HG02870 (cell line): Measurements from ENCODE around the gene CEACAM16.
"Not testable (repeated sequence)": the region's sequence is repeated elsewhere in the genome, so short reads cannot be mapped to it uniquely, and the experiment has no call there.

Experiments used
- ATAC-seq: cut with Tn5 transposase; IDR thresholded peaks from one replicate; pipeline ENCODE4 v1.9.1; 2021; ENCODE audit warnings: mild to moderate bottlenecking, moderate library complexity; ENCODE audit not compliant: unreplicated experiment

The CEACAM16 gene

DNA sequence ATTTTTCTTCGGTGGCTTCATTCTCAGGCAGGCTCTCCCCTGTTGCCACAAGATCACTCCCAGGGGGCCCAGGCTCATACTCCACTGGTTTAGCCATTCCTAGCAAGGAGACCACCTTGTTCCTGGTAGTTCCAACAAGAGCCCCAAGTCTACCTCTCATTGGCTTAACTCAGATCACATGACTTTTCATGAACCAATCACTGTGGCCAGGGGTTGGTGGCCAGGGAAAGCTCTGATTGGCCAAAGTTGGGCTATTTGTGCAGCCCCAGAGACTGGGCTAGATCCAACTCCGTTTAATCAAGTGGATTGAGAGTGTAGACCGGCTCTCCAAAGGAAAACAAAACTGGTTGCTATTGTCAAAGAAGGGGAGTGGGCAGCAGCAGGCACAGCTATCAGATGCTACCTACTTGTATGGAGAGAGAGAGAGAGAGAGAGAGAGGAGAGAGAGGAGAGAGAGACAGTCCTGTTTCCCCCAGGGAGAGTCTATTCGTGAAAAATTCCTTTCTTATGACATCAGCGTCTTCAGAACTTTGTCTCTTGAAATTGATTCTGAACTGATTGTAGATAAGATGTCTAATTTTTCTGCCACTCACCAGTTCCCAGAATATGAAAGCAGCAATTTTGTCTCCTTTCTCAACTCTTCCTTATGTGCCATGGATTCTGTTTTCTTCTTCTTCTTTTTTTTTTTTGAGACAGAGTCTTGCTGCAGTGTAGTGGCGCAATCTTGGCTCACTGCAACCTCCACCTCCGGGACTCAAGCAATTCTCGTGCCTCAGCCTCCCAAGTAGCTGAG, 21.7 kb upstream of the CEACAM16 start:
- ATAC-seq, result no peak

DNA sequence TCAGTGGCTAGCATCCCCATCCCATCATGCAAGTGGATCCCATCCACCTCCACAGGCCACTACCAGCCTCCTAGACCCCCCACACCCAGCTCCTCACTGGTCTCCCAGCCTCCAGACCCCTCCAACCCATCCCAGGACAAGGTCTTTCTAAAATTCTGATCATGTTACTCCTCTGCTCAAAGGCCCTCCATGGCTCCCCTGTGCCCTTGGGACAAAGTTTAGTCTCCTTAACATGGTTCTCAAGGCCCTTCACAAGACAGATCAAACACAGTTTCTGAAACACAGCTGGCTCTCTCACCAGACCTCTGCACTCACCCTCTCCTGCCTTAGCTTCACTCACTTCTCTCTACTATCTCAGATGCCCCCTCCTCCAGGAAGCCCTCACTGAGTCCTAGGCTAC, 18.4 kb upstream of the CEACAM16 start:
- ATAC-seq, result no peak

DNA sequence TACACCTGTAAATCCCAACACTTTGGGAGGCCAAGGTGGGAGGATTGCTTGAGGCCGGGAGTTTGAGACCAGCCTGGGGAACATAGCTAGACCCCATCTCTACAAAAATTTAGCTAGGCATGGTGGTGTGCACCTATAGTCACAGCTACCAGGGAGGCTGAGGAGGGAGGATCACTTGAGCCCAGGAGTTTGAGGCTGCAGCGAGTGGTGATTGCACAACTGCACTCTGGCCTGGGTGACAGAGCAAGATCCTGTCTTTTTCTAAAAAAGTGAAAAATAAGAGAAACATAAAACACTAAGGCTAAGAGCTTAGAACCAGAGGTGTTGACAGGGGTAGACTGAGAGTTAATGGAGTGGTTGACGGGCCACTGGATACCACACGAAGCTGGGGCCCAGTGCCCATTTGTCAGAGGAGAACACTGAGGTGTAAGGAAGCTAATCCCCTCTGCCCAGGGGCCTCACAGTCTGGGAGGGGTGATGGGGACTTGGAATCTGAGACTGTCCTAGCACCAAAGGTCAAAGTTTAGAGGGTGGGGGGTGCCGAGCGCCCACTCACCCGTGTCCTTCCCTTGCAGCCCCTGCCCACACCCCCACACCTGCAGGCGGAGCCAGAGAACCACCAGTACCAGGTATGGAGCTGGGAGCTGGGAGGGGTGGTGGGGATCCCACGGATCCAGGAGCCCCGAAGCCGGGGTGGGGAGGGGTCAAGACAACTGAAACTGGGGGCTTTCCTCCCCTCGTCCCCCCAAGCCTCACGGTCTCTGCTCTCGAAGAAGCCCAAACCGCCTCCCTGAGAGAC, 16.8 kb upstream of the CEACAM16 start:
- no peak for ATAC-seq

DNA sequence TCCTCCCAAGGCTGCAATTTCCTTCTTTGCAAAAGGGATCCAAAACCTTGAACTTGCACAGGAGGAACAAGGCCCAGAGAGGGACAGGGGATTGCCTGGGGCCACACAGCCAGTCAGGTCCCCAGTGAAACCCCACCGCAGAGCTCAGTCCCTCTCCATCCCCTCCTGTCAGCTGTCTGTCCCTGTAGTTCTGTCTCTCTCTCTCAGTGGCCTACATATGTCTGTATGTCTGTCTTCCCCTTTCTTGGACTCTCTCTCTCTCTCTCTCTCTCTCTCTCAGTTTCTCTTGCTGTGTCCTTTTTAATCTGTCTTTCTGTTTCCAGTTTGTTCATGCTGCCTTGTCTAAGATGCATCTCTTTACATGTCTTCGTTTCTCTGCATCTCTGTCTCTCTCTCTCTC, 16.1 kb upstream of the CEACAM16 start:
- no peak for ATAC-seq

DNA sequence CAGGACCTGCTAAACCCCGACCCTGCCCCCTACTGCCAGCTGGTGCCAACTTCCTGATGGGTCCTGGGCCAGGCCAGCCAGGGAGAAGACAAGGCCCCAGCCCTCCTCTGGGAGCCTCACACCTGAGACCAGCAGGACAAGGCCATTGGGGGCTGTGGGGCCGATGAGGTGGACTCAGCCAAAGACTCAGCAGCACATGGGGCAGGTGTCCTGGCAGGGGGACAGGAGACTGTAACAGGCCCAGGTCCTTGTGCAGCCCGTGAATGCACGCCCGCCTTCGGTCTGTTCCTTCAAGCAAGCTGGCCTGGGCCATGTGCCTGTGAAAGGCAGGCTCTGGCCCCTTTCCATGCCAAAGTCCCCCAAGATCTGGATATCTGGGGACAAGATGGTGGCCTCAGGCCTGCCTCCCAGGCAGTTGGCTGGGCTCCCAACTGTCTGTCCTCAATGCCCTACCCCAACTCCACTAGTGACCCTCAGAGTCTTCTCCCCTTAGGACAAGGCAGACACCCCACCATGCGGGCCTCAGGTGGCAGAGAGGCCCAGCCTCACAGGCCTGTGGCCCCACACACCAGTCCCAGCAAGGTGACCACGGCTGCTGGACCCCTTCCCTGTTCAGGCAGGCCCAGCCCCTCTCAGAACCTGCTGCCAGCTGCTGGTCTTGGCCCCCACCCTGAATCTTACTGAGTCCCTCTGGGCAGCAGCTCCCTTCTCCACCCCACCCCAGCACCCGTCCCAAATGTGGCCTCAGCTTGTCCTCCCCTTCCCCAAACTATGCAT, 15.3 kb upstream of the CEACAM16 start:
- ATAC-seq, result no peak

DNA sequence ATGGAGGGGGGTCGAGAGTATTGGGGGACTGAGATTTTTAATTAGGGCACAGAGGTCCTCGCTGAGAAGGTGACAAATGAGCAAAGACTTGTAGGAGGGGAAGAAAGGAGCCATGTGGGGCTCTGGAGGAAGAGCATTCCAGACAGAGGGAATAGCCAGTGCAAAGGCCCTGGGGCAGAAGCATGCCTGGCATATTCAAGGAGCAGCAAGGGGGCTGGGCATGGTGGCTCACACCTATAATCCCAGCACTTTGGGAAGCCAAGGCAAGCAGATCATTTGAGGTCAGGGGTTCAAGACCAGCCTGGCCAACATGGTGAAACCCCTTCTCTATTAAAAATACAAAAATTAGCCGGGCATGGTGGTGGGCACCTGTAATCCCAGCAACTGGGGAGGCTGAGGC, 14.6 kb upstream of the CEACAM16 start:
- ATAC-seq, result not testable (repeated sequence)

DNA sequence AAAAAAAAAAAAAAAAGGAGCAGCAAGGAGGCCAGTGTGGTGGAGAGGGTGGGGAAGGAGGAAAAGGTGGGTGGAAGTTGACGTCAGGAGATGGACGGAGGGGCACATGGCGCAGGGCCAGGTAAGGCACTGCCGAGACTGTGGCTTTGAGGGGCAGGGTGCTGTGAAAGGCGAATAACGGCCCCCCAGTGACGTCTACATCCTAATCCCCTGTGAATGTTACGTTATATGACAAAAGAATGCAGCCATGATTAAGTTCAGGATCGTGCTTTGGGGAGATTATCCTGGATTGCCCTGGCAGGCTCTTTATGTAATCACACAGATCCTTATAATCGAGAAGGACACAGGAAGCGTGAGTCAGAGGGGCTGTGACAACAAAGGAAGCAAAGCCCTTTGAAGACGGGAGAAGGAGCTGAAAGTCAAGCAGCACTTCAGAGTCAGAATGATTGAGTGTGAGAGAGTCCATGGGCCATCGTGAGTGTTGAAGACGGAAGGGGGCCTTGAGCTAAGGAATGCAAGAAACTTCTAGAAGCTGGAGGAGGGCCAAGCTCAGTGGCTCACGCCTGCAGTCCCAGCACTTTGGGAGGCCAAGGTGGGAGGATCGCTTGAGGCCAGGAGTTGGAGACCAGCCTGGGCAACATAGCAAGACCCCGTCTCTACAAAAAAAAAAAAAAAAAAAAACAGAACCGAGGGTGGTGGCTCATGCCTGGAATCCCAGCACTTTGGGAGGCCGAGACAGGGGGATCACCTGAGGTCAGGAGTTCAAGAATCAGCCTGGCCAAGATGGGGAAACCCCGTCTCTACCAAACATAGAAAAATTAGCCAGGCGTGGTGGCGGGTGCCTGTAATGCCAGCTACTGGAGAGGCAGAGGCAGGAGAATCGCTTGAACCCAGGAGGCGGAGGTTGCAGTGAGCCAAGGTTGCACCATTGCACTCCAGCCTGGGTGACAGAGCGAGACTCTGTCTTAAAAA, 13.8 kb upstream of the CEACAM16 start:
- ATAC-seq, result no peak

DNA sequence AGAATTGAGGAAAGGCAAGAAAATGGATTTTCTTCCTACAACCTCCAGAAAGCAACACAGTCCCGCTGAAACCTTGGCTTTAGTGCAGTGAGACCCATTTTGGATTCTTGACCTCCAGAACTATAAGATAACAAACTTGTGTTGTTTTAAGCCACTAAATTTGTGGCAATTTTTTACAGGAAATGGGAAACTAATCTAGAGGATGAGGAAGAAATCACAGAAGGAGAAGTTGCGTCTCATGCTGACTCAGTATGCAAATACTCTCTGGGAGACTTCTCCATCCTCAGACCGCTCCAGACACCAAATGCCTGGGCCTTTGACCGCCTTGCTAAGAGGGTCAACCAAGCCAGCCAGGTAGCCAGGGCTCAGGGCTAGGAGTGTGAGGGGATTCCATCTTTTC, 13.1 kb upstream of the CEACAM16 start:
- no peak for ATAC-seq

DNA sequence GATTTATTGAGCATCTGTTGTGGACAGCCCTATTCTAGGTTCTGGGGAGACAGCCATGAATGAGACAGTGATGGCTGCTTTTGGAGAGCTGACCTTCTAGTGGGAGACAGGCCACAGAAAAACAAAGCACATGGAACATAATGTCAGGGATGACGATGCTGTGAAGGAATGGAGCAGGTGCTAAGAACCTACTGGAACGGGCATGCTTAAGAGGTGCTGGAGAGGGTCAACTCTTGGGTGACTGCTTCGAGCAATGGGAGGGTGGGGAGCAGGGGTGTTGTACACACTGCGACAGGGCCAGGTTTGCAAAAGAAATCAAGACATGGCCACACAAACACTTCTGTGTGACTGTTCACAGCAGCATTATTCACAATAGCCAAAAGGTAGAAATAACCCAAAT, 12.1 kb upstream of the CEACAM16 start:
- no peak for ATAC-seq

DNA sequence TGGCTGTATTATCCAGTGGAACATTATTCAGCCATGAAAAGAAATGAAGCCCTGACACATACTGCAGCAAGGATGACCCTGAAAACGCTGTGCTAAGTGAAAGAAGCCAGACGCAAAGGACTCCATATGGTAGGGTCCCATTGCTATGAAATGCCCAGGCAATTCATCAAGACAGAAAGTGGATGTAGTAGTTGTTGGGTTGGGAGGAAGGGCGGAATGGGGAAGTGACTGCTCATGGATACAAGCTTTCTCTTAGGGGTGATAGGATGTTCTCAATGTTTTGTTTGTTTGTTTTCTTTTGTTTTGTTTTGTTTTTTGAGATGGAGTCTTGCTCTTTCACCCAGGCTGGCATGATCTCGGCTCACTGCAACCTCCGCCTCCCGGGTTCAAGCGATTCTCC, 11.1 kb upstream of the CEACAM16 start:
- no peak for ATAC-seq

DNA sequence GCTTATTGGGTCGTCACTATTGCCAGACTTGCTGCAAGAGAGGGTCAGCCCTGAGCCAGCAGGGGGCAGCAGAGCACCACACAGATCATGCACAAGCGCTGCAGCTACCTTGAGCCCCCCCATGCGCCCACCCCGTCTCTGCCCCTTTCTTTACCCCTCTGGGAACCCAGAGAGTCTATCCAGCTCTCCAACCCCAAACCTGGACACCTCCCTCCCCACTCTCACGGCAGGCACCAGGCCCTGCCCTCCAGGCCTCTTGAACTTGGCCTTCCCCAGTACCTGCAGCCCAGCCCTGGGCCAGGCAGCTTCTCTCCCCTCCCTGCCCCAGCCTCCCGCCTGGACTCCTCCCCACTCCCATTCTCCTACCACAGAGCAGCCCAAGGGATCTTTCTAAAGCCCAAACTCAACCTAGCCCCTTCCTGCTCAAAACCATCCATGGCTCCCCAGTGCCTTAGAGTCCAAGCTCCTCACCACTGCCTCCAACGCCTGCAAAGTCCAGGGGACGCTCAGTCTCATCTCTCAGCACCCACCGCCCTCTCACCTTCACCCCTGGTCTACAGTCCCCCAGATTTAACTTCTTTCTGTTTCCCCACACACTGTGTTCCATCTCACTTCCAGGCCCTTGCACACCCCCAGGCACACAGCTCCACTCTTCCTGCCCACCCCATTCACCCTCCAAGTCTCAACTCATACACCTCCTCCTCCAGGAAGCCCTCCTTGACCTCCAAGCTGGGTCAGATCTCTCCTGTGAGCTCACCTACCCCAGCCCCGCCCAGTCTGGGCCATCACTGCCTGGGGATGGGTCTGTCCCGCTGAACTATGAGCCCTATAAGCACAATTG, 9.4 kb upstream of the CEACAM16 start:
- ATAC-seq, result no peak

DNA sequence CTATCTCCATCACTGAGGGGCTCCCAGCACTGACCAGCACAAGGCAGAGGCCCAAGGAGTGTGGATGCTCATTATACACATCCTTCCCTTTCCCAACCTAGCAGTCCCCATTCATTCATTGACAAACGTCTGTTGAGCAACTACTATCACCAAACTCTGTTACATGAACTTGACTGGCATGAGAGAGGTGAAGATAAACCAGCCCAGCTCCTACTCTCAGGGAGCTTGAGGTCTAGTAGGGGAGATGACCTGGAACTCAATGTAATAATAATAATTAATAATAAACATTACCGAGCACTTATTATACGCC, 8.9 kb upstream of the CEACAM16 start:
- ATAC-seq, result no peak

DNA sequence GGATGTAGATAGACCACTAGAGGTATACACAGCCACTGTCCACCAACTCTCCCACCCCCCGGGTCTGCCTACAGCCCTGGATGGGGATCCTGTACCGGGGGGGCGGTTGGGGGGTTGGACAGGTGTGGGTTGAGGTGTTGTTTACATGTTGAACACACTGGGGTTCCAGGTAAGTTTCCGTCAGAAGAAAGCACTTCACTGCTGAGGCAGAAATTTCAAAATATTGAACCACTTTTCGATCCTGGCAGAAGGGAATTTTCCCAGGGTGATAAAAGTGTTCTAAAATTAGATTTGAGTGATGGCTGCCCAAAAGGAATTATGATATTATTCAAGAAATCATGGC, 6.6 kb upstream of the CEACAM16 start:
- no peak for ATAC-seq

DNA sequence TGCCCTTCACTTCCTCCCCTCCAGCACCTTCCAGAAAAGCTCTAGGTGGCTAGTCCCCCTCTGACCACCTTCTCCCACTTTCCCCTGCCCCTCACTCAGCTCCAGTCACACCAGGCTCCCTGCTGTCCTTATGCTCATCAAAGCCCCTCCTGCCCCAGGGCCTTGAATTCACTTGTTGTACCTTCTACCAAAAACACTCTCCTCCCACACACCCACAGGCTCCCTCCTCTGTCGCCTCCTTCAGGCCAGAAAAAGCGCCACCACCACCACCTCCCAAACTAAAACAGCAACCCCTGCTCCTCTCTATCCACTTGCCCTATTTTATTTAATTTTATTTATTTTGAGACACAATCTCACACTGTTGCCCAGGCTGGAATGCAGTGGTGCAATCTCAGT, 4.8 kb upstream of the CEACAM16 start:
- ATAC-seq, result no peak

DNA sequence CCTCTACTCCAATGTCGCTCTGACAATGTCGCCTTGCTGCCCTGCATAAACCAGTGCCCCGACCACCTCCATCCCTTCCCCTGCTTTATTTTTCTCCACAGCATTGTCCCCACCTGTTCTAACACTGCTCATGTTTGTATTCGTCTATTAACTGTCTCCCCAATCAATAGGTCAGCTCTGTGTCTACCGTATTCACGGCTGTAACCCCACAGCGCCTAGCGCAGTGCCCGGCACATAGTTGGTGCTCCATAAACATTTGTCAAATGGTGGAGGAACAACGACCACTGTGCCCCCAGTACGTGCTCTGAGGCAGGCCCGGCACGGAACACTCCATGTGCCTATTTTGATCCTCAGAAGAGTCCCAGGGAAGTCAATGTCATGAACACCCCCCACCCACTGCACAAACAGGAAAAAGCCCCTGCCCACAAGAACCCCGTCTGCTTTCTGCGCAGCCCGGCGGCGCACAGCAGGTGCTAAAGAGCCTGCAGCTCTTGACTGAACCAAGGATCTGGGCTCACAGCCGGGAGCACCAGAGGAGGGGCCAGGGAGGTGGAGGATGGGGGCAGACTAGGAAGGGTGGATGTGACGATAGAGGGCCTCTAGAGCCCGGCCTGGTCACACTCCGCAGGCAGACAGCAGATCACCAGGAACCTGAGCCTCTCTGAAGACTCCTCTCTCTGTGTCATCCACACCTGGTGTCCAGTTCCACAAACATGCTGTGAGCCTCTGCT, 1.8 kb upstream of the CEACAM16 start:
- ATAC-seq, result no peak

DNA sequence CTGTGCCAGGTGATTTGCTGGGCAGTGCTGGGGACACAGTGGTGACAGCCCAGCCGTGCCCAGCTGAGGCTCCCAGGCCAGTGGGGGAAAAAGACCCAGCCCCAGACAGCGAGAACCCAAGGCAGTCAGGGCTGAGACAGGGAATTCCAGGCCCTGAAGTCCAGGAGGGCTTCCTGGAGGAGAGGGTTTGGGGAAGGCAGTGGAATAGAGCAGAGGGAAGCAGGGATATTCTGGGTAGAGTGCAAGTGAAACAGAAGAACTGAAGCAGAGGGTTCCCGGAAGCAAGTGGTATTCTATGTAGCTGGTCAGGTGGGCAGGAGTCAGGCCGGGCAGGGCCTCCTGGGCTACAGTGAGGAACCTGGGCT, 1.3 kb upstream of the CEACAM16 start:
- ATAC-seq, result no peak

DNA sequence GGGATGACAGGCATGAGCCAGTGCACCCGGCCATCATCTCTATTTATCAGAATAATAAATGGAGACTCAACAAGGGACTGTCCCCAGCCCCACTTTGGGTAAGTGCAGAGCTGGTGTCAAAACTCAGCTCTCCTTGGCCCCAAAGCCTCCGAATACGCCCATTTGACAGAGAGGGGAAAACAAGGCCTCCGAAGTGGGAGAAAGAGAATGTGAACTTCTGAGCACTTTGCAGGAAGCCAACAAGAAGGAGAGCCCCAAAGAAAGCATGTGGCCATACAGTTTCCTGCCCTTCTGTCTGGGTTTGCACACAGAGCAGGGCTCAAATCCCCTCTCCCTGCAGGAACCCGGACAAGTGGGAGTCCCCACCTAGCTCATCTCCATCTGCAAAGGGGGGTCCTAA, 1.6 kb downstream of the CEACAM16 start:
- ATAC-seq, result no peak

DNA sequence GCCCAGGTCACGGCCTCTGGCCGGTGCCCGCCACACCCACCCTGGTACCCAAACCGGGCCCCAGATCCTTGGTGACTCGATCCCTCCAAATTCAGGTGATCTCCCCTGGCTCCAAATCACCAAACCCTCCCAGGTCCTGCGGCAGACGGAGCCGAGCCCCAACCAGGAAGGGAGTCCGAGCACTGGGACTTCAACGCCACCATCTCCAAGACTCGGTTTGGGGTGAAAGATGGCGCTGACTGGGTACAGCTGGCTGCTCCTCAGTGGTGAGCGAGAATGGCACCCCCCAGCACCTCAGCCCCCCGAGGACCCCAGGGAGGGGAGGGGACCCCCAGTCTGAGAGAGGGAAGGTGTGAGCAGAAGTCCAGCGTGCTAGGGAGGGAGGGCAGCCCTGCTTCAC, 2.3 kb downstream of the CEACAM16 start:
- ATAC-seq, result no peak

DNA sequence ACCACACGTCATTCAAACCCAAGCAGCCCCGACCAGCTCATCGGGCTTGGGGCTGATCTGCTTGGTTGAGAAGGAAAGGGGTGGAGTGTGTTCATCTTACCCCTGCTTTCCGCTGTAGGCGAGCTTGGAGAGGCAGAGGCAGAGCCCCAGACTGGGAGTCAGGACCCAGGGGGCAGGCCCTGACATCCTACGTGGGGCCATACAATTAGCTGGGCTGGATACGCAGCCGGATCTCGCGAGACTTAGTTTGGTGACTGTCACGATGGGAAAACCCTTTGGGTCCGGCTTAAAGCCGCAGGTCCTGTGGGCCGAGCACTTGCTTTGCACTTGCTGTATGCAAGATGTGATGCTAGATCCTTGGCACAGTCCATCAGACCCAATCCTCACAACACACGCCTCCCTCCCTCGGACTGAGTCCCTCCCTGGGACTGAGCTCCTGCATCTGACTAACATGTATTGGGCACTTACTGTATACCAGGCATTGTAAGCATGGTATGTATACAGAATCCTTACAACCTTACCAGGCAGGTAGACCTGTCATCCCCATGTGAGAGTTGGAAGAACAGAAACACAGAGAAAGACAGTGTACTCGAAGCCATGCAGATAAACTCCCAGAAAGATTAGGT, 3.7 kb downstream of the CEACAM16 start:
- no peak for ATAC-seq
